ENCODE data around the gene TRIOBP. TPM values are rescaled to one million over a fixed set of nuclear protein-coding genes. Genes with fewer than 3 reads are reported as not detected.
A peak's percentile ranks its signal among the peaks of the same experiment; 100 is the strongest.

The TRIOBP gene
- total RNA-seq, 1 donor from 2014 or later: 114 TPM

DNA sequence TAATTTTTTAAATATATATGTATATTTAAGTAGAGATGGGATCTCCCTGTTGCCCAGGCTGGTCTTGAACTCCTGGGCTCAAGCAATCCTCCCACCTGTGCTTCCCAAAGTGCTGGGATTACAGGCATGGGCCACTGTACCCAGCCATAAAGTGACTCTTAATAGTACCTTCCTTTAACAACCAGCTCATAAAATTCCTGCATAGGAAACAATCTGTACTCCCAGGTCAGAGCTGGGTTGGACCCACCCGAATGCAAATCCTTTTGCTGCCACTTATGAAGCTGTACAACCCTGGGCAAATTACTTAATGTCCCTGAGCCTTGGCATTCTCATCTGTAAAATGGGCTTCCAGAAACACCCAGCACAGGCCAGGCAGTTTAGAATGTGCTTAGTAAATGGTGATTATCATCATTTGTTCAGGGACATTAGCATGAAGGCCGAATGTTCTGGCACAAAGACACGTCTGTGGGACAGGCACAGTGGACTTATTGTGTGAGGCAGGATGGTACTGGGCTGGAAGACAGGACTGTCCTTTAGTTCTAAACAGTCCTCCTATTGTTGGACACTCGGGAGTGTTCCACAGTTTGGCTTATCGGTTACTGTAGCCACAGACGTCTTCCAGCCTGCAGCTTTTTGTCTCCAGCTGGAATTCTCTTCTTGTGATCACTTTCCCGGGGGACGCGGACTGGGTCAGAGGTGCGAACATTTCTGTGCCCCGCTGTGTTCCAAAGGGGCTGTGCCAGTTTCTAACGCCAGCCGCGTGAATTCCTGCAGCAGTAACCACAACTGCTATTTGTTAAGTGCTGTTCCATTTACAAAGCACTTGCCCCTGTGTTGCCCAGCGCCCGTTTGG lies 32.4 kb upstream of the TRIOBP start:
- DNase-seq (ENCODE audit: low read depth): no peak

DNA sequence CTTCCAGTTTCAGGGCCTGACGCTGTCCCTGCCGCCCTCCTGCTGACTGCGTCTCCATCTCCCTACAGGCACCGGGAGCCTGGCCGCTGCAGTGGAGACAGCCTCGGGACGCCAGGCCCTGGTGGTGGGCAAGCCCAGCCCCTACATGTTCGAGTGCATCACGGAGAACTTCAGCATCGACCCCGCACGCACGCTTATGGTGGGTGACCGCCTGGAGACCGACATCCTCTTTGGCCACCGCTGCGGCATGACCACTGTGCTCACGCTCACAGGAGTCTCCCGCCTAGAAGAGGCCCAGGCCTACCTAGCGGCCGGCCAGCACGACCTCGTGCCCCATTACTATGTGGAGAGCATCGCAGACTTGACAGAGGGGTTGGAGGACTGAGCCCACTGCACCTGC lies 31.4 kb upstream of the TRIOBP start:
- DNase-seq (ENCODE audit: low read depth): no peak

DNA sequence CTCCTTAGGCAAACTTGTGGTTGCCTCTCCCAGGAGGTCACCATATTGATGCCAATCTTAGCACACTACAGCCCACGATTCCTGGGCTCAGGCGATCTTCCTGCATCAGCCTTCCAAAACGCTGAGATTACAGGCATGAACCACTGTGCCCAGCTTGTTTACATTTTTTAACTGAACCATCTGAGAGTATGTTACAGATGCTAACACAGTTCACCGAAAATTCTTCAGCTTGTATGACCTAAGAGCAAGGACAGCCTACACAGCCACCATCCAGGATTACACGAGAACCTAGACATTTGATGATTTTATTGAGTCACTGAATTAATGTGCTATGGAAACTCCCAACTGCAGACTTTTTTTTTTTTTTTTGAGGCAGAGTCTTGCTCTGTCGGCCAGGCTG lies 27.3 kb upstream of the TRIOBP start:
- peak; percentile 33 for DNase-seq (ENCODE audit: low read depth)

DNA sequence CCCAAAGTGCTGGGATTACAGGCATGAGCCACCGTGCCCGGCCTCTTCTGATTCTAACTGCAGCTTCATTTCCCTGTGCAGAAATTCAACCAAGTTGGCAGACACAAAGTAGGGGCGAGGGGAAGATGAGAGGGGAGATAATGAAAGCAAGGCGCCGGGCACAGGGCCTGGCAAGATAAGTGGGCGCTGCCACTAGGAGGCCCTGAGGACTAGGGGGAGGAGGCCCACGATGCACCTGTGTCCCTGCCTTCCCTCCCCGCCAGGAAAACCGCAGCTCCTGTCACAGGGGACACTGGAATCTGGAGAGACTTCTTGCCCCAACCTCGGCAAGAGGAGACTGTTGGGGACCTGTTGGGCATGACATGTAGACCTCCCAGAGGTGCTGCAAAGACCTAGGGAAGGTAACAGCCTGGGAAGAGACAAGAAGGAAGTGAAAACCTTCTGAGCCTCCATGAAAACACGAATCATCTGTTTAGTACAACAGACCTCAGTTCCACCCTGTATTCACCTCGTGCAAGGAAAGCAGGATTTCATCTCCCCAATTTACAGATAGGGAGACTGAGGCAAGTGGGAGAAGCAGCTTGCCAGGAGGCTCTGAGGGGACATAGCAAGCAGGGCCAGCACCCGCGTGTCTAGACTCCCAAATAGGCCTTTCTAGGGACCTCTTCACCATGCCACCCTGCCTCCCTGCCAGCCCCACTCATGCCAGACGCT lies 24.5 kb upstream of the TRIOBP start:
- no peak for DNase-seq (ENCODE audit: low read depth)

DNA sequence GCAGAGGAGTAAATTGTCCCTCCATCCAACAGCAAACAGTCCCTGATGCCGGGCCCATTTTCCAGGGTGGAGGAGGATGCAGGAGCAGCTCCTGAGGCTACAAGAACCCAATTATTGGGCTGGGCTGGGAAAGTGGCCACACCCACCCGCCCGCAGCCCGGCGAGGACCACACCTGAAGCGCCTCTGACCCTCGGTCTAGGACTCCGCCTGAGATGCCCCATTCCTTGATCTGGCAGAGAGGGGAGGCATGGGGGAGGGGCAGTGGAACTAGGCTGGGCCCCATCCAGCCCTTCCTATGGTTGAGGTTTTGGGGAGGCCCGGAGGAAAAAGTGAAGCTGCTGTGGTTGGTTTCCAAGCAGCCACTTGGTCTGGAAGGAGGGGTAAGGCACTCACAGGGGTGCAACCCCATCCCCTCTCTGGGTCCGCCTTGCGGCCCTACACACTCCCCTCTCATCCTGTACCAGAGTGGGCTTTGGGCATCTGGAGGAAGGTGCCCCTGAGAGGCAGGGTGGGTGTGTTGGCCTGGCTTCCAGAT lies 23.9 kb upstream of the TRIOBP start:
- DNase-seq (ENCODE audit: low read depth): no peak

DNA sequence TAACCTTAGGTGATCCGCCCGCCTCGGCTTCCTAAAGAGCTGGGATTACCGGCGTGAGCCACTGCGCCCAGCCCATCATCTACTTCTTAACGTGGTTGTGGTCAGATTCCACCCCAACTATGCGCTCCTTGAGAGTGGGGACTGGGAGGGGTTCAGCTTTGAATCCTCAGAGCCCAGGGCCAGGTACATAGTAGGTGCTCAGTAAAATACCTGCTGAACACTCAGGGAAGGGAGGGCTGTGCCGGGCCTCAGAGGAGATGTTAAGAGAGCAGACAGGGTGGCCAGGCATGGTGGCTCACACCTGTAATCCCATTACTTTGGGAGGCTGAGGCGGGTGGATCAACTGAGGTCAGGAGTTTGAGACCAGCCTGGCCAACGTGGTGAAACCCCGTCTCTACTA lies 22.6 kb upstream of the TRIOBP start:
- DNase-seq (ENCODE audit: low read depth): no peak

DNA sequence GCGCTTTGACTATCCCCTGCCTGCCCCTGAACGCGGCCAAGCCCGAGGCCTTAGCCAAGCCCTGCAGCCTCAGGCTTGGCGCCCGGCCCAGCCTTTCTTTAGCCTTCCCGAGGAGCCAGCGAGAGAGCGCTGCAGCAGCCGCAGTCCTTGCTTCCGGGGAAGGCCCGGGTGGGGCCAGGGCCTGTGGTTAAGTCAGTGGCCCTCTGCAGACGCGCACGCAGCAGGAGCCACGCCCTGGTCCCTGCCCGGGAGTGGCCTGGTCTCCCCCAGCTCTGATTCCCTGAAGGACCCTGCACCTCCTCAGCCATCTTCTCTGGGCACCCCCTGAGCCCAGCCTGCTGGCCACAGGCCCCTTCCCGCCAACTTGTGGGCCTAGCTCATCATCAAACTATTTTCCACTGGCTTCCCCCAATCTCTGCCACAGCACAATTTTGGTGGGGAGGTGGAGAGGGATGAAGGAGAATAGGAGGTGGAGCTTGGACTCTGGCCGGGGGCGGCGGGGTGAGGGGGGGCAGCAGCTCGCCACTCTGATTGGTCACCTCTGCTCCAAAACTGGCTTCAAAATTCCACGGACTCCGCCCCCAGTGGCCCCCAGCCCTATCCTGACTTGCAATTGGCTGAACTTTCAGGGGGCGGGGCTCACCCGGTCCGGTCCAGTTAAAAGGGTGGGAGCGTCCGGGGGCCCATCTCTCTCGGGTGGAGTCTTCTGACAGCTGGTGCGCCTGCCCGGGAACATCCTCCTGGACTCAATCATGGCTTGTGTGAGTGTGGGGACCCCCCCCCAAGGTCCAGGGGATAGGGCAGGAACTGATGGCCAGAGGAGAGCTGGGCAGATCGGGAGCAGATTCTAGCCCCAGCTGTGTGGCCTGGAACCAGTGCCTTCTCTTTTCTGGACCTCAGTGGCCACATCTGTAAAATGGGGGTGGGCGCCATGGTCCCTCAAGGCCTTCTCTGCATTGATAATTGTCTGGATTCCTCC lies 21.6 kb upstream of the TRIOBP start, which contains the start of gene LGALS1:
LGALS1 (plus strand) TSS at position 686 of the 979 bp plus-strand sequence; CDS start at position 753, 67 bp downstream.
- DNase-seq (ENCODE audit: low read depth): peak; percentile 70

DNA sequence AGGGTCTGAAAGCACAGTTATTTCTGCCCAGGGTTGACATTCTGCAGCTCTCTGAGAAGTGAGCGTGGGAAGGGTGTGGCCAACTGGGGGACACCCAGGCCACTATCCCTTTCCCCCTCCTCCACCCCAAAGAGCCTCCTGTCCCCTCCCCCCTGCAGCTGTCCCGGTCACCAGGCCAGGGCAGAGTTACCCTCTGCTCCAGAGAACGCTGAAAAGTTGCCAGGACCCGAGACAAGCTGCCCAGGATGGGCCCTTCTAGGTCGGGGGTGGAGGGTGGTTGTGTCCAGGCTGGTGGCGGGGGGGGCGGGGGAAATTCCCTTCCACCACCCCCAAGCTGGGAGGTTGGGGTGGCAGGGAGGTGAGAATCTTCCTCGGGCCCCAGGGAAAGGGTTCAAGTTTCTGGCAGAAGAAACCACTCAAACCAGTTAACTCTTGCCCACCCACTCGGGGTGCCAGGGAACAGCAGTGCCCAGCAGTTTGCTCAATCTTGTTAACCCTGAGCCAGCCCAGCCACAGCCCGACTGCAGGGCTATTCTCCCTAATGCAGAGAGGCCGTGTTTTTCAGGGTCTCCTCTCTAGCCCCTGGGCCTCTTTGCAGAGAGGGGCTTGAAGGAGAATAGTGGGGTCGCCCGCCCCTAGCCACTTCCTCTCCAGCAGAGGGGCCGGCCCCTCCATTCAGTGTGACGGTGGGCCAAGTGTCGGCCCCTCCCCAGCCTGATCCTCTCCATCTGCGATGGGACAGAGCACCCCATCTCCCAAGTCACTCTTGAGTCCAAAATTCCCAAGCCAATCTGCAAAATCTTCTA lies 20.7 kb upstream of the TRIOBP start:
- DNase-seq (ENCODE audit: low read depth): peak; percentile 16

DNA sequence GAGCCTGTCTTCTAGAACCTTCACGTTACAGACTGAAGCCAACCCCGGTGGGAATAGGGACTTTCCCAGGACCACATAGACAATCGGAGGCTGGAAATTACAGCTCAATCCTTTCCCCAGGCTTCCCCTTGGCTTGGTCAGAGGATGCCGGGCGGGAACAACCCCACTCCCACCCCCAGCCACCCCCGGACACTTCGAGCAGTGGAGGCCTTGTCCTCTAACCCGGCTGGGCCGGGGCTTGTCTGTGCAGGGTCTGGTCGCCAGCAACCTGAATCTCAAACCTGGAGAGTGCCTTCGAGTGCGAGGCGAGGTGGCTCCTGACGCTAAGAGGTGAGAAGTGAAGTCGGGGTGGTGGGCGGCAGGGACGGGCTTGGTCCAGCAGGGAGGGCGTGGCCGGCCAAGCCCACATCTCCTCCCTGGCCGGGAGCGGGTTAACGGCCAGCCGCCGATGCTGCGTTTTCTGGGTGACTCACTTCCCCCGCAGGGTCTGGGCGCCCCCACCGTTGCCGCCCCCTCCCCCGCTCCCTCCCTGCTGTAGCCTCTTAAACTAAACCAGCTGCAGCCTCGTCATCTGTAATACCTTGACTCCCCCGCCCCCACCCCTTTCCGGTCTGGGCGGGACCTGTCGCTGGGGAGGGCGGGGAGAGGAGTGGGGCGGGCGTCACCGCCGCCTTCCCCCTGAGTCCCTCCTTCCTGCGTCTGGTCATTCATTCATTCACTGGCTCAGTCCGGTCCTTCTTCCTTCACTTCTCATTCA lies 19.9 kb upstream of the TRIOBP start:
- DNase-seq (ENCODE audit: low read depth): peak; percentile 80

DNA sequence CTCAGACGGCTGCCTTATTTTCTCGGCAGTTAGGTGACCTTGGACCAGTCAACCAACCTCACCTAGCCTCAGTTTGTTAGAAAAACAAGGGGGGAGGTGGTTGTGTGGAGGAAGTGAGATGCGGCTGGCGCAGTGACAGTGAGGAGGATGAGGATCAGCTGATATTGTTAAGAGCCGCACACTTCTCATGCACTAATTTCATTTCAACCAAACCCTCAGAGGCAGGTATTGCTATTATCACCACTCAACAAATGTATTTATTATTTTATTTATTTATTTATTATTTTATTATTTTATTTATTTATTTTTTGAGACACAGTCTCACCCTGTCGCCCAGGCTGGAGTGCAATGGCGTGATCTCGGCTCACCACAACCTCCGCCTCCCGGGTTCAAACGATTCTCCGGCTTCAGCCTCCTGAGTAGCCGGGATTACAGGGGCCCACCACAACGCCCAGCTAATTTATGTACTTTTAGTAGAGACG lies 19.3 kb upstream of the TRIOBP start:
- no peak for DNase-seq (ENCODE audit: low read depth)

DNA sequence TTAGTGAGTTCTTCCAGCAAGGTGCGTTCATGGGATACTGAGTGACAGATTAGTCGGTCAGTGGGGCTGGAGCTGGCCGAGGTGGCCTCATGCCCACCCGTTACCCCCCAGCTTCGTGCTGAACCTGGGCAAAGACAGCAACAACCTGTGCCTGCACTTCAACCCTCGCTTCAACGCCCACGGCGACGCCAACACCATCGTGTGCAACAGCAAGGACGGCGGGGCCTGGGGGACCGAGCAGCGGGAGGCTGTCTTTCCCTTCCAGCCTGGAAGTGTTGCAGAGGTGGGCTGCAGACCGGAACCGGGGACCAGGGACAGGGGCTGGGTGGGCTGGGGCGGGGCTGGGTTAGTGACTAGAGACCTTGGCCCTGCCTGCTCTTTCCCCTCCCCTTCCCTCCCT lies 18.5 kb upstream of the TRIOBP start:
- no peak for DNase-seq (ENCODE audit: low read depth)

DNA sequence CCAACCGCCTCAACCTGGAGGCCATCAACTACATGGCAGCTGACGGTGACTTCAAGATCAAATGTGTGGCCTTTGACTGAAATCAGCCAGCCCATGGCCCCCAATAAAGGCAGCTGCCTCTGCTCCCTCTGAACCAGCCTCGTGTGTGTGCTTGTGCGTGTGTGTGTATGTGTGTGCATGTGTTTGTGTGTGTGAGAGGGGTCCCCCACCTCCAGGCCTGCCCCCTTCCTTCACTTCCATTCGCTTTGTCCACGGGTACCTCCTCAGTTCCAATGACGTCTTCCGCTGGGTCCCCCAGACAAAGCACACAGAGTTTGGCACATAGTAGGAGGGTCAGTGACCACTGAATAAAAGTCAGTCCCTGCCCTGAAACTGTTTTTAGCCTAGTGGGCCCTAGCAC lies 17.2 kb upstream of the TRIOBP start:
- DNase-seq (ENCODE audit: low read depth): no peak

DNA sequence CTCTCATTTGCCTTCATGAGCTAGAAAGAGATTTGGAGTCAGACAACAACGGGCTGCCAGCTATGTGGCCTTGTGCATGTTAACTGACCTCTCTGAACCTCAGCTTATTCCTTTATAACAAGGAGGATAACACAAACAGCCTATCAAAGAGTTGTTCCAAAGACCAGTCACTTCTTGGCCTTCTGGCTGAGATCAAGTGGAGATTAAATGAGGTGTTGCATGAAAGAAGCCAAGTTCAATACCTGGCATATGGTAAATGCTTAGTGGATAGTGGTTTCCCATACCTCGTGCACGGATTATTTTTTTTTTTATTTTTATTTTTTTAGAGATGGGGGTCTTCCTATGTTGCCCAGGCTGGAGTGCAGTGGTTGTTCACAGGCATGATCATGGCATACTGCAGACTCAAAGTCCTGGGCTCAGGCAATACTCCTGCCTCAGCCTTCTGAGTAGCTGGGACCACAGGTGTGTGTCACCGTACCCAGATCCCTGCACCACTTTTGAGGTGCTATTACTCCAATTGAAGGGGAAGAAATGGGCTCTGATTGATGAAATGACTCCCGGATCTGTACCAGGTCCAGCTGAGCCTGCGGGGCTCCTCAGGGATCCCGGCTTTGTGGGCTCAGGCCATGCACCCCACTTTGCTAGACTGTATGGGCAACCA lies 16.5 kb upstream of the TRIOBP start:
- no peak for DNase-seq (ENCODE audit: low read depth)

DNA sequence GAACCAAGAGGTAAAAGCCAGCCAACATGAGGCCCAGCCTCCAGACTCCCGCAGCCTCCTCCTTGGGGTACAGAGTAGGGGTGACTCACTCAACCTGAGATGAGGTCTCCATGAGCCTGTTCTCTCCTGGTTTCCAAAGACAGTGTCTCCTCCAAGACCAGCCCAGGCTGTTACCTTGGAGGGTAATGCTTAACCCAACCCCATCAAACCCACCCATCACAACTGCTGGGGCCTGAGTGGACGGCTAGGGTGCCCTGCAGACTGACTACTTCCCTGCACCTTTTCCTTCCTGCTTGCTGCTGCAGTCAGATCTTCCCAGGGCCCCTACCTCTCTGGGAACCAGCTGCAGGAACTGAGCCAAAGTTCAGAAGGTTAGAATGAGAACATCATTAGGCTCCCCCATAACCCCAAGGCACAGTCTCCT lies 15.8 kb upstream of the TRIOBP start:
- no peak for DNase-seq (ENCODE audit: low read depth)

DNA sequence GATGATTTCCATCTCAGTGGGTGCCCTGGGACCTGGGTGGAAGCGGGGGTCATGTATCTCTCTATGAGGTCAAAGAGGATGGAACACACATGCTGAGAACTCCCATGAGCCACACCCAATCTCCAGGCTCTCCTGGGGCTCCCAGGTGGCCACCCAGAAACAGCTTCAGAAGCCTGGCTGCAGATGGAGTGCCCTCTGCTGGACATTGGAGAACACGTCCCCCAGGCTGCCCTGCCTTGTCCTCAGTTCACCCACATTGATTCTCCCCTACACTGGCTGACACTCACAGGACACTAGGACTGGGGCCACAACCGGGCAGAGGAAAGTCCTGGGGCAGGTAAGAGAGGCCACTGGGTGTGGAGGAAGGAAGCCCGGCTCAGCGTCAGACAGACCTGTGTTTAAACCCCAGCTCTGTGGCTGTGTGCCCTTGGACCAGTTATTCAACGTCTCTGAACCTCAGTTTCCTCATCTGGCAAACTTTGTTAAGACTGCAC lies 15.2 kb upstream of the TRIOBP start:
- DNase-seq (ENCODE audit: low read depth): peak; percentile 56

DNA sequence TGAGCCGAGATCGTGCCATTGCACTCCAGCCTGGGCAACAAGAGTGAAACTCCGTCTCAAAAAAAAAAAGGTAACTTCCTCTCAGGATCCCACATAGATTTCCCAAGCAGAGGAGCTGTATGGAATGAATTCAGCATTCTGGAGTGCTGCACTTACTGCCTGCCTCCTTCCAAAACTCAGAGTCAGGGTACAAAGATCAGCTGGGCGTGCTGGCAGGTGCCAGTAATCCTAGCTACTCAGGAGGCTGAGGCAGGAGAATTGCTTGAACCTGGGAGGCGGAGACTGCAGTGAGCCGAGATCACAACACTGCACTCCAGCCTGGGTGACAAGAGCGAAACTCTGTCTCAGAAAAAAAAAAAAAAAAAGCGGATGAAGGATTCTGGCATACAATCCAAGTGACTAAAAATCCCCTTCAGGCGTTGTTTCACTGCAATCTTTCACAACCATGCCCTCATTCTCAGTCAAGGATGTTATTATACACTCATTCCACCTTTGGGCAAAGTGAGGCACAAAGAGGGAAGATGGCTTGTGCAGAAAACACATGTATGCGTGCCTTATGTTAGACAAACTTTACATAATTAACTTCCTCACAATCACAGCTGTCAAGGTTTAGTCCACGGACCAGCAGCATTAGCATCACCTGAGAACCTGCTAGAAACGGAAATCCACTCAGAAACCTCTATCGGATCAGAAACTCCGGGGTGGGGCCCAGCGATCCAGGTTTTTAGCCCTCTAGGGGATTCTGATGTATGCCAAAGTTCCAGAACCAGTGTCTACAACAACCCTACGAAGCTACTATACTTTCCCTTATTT lies 11.8 kb upstream of the TRIOBP start:
- peak; percentile 10 for DNase-seq (ENCODE audit: low read depth)

DNA sequence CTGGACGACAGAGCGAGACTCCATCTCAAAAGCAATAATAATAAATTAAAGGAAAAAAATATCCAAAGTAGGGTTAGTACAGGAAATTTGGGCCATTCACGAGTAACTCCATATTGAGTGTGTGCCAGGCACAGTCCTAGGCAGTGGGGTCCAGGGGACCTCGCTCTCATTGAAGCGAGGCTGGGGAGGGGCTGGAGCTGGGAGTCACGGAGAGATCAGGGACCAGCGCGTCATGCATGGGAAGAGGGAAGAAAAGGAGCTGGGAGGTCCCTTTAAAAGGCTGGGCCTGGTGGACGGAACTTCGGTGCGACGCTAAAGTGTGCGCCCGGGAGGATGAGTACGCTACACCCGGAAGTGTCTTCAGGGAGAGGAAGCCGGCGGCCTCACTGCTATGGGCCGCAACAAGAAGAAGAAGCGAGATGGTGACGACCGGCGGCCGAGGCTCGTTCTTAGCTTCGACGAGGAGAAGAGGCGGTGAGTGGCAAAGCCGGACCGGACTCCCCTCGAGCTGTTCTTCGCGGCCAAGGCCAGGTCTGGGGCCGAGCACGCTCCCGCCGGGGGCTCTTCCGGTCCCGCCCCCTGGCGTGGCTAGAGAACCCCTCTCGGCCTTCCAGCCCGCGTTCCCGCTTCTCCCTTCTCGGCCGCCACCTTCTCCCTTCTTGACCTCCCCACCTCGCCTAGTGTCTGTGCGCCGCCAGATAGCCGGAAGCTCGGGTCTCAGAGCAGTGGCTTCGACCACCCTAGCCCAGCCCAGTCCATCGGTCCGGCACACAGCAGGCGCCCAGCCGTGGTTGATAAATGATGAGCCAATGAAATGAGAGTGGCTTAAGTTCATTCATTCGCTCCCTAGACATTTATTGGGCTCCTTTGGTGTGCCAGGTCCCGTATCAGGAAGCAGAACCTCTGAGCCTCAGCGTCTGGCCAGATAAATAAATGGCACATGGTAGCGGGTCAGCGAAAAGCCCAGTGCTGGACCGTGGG lies 10.6 kb upstream of the TRIOBP start, which contains the start of gene NOL12:
NOL12 (plus strand) TSS at position 342 of the 981 bp plus-strand sequence; CDS start at position 392, 50 bp downstream.
- peak; percentile 69 for DNase-seq (ENCODE audit: low read depth)

All from renal cortical epithelial cell (primary cell).